ENCODE results near the gene NUP98.
"Not testable (repeated sequence)": the region's sequence is repeated elsewhere in the genome, so short reads cannot be mapped to it uniquely, and the experiment has no call there.

The NUP98 gene

DNA sequence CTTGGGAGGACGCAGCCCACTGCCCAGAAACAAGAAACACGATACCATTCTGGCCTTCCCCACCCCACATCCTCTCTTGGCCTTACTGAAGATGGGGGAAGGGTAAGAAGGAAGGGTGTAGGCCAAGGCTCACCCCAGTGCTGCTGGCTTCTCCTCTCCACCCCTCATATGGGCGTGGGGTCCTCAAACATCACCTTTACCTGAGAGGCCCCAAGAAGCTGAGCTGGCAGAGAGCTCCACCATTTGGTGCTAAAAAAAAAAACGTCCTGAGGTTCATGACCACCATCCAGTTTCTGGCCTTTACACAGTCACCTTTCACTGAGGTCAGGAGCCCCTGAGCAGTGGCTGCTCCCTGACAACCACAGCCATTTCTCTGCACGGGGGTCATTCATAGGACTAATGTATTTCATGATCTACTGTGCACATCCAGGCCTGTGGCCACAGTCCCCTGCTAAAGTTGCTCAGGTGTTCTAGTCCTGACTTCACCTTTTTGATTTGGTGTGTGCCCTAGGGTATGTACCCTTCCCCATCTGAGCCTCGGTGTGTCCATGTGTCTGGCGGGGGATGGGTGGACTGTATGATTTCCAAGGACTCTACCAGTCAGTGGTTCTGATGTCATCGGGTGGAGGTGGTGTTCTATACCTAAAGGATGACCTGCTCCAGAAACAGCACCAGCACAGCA, 28.3 kb upstream of the NUP98 start:
- DNase-seq: no peak

DNA sequence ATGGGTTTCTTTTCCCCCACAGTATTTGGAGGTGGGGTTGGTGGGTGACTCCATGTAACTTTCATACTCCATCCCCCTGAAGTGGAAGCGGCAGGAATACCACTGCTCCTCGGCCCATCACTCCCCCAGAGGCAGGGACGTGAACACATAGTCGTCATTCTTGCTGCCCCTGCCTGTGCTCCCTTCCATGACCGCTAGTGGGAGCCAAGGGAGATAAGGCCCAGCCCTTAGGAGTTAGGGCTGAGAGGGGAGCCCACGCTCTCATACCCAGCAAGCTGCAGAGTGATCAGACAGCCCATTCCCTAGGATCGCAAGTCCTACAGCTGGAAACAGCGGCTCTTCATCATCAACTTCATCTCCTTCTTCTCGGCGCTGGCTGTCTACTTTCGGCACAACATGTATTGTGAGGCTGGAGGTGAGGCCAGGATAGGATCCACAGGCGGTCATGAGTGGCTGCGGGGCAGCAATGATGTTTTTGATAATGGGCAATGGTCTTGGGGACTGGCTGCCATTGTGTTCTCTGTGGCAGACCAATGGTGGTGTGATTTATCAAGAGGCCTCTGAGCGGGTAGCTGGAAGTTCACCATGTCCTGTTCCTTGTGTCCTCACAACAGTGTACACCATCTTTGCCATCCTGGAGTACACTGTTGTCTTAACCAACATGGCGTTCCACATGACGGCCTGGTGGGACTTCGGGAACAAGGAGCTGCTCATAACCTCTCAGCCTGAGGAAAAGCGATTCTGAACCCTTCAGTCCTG, 27.5 kb upstream of the NUP98 start:
- no peak for DNase-seq

DNA sequence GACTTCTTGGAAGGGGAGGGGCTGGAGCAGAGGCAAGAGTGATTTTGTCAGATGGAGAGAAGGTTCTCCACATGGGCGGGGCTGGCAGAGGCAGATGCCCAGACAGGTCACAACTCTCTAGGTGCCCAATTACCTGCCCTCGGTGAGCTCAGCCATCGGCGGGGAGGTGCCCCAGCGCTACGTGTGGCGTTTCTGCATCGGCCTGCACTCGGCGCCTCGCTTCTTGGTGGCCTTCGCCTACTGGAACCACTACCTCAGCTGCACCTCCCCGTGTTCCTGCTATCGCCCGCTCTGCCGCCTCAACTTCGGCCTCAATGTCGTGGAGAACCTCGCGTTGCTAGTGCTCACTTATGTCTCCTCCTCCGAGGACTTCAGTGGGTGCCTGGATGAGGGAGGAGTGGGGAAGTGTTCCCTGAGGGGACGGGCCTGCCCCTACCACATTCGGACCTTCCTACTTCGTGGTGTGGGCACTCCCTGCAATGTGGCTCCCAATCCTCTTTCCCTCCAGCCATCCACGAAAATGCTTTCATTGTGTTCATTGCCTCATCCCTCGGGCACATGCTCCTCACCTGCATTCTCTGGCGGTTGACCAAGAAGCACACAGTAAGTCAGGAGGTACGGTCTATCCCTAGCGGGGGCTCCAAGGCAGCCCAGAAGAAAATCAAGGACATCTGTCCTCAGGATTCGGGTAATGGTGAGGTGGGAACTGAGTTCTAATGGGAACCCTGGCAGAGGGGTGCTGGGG, 26.6 kb upstream of the NUP98 start:
- no peak for DNase-seq

DNA sequence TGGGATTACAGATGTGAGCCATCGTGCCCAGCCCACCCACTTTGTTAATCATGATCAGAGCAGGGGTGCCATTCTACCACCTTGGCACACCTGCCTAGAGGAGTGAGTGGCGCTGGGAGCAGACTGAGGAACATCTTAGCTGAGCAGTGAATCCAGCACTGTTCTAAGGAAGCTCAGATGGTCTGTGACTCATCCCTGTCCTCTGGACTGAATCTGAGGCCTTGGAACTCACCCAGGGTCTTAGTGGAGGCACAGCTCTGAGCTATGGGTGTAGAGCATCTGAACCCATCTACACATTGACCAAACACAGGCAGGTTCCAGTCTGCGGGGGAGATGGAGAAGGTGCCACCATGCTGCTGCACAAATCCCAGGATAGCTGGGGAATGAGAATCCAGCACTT, 25.9 kb upstream of the NUP98 start:
- DNase-seq: no peak

DNA sequence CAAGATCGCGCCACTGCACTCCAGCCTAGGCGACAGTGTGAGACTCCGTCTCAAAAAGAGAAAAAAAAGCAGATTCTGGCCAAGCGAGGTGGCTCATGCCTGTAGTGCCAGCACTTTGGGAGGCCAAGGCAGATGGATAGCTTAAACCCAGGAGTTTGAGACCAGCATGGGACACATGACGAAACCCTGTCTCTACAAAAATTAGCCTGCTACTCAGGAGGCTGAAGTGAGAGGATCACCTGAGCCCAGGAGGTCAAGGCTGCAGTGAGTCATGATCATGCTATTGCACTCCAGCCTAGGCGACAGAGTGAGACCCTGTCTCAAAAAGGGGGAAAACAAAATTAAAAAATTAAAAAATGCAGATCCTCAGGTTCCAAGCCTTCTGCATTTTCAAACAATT, 25.0 kb upstream of the NUP98 start:
- no peak for DNase-seq

DNA sequence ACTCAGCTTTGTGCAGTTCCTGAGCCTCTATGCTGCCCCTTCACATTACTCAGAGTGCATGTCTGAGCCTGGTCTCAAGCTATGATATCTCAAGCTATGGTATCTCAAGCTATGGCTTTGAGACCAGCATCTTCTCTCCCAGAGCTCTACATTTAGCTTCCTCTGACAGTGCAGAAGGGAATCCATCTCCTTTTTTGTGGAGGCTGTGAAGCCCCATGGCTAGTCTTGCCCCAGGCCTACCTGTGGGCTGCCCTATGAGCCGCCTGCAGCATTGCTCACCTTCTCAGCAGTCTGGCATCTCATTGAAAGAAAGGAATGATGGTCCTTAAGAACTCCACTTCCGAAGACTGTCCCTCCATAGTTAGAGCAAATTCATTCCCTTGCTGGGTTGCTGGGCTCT, 23.6 kb upstream of the NUP98 start:
- no peak for DNase-seq

DNA sequence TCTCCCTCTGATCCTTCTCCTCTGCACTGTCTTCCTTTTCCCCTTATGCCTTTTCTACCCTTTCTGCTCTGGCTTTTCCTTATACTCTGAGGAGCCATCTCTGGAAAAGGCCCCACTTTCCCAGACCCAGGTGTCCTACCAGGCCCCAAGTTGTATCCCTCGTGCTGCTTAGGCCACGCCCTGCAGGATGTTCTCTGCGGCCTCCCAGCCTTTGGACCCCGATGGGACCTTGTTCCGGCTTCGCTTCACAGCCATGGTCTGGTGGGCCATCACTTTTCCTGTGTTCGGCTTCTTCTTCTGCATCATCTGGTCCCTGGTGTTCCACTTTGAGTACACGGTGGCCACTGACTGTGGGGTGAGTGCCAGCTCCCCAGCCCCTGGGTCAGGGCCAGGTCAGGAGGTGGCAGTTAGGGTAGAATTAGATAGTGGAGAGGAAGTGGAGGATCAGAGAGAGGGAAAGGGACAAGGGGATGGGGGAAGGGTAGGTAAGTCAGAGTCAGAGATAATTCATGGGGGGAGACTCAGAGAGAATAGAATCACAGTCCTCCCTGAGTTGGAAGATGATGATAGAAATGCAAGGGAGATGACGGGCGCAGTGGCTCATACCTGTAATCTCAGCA, 19.9 kb upstream of the NUP98 start:
- no peak for DNase-seq

DNA sequence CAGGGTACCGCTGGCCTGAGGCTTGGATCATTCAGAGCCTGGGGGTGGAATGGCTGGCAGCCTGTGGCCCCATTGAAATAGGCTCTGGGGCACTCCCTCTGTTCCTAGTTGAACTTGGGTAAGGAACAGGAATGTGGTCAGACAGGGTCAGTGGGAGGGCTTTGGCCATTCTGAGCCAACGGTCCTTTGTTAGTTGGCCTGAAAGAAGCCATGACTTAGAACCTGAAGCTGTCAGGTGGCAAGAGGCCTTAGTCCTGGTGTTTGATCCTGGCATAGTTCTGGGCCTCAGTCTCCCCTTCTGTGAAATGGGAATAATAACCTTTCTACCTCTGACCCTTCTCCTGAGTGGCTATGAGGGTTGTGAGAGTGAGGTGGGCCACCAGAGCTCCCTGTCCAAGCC, 19.3 kb upstream of the NUP98 start:
- no peak for DNase-seq

DNA sequence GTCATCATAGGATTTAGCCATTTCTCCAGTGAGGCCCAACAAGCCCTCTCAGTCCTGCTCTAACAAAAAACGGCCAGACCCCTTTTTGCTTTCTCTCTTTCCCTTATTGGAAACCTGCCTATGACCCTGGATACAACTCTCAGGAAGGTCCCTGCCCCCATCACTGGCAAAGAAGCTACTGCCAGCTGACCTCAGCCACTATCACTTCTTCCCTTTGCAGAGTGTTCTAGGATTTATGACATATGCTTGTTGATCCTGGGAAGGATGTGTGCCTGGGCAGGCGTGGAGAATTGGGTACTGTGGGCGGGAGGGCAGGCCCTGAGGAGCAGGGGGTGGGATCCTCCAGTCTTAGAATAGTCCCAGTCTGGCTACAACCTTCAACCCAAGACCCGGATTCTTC, 18.5 kb upstream of the NUP98 start:
- no peak for DNase-seq

DNA sequence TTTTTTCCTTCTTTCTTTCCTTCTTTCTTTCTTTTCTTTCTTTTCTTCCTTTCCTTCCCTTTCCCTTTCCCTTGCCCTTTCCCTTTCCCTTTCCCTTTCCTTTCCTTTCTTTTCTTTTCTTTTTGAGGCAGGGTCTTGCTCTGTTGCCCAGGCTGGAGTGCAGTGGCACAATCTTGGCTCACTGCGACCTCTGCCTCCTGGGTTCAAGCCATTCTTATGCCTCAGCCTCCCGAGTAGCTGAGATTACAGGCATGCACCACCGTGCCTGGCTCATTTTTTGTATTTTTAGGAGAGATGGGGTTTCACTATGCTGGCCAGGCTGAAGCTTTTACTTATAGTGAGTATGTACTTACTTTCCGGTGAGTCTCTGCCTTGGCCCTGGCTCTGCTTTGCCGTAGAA, 17.5 kb upstream of the NUP98 start:
- DNase-seq: not testable (repeated sequence)

DNA sequence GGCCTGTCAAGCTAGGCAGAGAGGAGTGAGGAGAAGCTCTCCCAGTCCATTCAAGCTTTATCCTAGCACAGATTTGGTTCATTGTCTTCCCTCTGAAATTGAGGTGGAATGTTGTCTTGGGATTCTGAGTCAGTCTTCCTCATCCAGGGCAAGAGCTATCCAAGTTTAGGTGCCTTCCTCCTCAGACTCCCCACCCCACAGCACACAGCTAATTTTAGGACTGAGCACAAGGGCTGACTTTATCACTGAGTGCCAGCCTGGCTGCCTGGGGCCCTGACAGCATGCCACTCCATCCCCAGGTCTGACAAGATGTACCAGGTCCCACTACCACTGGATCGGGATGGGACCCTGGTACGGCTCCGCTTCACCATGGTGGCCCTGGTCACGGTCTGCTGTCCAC, 13.6 kb upstream of the NUP98 start:
- no peak for DNase-seq

DNA sequence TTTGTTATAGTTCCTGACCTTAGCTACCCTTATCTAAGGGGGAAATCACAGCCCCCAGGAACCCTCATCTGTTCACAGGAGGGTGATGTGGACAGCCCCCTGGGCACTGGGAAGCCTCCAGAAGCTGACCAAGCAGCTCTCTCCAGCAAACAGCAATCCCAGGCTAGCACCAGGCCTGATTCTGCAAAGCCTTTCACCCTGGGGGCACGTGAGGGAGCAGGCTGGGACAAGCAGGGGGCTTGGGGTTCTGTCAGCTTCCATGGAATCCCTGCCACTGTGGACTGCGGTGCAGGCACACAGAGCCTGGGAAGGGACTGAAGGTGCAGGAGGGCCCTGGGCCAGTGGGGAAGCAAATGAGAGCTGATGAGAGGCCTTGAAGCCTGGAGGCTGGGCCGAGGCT, 13.1 kb upstream of the NUP98 start:
- DNase-seq: no peak

DNA sequence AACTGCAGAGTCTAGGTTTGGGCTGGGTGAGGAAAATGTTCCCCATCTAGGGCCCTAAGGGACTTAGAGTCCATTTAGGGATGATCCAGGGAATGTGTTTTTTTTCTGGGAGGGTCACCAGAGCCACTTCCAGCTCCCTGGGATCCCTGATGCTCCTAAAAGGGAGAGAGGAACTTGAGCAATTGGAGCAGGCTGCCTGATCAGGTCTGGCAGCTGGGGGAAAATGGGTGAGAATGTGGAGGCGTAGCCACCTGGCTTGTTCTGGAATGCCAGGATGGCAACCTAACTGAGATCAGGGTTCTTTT, 12.2 kb upstream of the NUP98 start:
- no peak for DNase-seq

DNA sequence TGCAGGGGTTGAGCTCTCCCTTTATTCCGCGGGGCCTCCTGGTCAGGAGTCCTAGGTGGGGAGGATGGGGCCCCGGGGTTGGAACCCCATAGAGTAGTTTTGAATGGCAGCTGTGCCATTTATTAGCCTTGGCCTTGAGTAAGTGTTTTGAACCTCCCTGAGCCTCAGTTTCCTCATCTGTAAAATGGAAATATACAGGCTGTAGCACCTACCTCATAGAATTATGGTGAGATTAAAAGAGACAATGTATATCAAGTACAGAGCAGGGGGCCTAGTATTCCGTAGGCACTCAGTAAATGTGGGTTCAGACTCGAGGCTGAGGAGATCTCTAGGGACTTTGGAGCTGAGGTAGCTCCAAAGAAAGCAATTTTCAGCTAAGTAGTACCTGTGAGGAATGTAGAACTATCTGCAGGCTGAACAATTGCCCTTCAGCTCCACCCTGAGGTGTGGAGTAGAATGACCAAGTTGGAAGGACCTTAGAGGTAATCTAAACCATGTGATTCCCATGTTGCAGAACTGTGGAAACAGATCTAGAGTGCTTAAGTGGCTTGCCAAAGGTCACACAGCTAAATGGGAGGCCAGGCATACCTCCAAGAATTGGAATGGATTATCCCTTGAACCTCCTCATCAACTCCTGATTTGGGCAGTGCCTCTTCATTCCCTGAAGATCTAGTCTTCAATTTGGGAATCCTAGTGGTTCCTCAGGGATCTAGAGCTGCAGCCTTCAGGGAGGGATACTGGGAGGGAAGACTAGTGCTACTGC, 11.7 kb upstream of the NUP98 start:
- DNase-seq: no peak

DNA sequence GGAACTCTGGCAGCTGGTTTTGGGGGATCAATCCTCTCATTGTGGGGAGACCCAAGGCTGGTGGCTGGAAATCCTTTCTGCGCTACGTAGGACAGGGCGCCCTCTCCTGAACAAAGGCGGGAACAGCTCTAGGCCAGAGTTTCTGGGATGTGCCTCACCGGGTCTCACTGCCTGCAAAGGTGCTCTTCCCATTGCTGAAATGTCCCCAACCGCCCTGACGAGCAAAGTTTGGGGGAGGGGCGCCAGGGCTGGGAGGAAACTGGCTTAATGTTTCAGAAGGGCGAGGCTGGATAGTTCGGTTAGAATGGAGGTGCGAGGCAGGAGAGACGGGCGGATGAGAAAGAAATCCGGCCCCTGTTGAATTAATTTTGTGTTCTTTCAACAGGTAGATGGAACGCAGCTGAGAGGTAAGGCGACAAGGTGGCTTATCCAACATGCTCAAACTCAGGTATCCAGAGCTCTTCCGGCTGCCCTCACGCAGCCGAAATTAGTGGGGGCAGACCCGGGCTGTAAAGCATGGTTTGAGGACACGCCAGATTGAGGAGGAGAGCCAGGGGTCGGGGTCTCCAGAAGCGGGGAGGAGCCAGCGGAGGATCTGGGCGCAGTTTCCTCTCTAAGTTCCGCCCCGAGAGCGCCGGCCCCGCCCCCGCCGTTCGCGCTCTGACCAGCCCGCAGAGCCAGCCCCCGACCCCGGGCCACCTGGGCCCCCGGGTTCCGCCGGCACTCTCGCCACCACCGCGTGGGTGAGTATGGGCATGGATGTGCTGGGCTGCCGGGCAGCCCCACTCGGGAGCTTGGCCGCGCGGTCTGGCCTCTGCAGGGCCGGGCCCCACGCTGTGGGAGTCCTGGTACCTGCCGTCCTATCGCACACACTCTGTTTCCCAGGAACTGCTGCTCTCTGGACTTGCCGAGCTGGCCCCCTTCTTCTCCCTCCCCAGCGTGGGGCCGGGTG, 10.8 kb upstream of the NUP98 start, which contains the start of gene PGAP2:
Gene PGAP2 (plus strand): TSS at position 652 of the 952 bp plus-strand sequence. CDS start 2,700 bp downstream, outside the sequence.
- peak; percentile 38 for DNase-seq

DNA sequence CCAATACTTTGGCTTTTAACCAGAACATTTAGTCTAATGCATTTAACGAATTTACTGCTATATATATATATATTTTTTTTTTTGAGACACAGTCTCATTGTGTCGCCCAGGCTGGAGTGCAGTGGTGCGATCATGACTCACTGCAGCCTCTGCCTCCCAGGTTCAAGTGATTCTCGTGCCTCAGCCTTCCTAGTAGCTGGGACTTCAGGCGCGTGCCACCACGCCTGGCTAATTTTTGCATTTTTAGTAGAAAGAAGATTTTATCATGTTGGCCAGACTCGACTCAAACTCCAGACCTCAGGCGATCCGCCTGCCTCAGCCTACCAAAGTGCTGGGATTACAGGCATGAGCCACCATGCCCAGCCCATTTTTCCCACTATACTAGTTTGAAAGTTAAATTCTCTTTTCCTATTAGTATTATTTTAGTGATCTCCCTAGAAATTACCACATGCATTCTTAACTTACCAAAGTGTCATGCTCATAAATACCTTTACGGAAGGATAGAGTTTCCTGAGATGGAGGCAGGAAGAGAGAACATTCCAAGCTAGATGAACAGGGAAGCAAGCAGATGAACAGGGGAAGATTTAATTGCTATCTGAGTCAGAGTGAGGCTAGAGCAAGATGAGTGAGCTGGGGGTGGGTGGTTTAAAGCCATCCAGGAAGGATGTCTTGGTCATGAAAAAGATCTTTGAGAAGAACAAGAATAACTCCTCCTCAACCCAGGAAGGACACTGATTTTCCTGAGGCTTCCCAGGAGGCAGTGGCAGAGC, 6.6 kb upstream of the NUP98 start:
- no peak for DNase-seq

DNA sequence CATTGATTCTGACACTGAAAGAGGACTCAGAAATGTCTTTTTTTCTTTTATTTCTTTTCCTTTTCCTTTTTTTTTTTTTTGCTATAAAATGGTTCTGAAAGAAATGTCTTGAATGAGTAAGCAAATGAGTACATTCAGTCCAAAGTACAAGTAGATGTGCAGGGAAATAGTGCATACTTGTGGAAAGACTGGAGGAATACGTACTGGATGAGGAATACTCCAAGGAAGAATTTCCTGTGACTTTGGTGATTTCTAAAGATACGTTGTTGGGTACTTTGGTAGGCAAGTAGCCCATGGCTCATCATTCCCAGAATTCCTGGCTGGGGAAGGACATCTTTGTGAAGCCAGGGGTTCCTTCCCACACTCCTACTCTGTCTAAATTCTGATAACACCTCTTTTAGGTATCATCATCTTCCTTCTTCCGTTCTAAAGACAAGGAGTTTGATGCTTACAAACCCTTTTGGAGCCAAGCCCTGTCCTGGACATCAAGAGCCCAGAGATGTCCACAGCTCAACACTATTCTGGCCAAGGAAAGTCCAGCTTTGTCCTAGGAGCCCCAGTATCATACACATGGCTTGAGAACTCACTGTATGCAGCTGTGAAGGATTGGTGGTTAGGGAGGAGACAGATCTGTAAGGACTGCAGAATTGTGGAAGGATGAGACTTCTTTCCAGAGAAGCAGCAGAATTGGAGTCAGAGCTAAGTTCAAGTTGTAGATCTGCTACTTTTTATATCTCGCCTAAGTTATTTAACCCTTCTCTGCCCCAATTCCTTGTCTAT, 4.8 kb upstream of the NUP98 start:
- DNase-seq: no peak

DNA sequence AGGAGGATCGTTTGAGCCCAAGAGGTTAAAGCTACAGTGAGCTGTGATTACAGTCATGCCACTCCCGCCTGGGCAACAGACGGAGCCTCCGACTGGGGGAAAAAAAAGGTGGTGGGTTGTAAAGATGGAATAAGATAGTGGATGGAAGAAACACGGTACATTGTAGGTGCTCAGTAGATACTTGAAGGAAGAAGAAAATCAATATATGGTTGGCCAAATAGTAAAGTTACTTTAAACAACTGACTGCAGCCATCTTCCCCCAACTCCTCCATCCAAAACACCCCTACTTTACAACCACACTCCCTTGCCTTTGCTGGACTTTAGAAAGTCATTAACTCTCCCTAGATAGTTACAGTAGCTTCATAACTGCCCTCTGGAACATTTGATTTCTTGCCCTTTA, 2.5 kb upstream of the NUP98 start:
- no peak for DNase-seq

DNA sequence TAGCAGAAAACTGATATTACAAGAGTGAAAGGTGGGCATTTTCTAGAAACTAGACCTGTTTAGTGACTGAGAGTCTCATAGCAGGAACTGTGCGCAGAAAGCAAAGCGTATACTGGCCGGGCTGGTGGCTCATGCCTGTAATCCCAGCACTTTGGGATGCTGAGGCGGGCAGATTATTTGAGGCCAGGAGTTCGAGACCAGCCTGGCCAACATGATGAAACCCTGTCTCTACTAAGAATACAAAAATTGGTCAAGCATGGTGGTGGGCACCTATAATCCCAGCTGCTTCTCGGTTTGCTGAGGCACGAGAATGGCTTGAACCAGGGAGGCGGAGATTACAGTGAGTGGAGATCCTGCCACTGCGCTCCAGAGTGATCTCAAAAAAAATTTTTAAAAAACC, 1.8 kb upstream of the NUP98 start:
- no peak for DNase-seq

DNA sequence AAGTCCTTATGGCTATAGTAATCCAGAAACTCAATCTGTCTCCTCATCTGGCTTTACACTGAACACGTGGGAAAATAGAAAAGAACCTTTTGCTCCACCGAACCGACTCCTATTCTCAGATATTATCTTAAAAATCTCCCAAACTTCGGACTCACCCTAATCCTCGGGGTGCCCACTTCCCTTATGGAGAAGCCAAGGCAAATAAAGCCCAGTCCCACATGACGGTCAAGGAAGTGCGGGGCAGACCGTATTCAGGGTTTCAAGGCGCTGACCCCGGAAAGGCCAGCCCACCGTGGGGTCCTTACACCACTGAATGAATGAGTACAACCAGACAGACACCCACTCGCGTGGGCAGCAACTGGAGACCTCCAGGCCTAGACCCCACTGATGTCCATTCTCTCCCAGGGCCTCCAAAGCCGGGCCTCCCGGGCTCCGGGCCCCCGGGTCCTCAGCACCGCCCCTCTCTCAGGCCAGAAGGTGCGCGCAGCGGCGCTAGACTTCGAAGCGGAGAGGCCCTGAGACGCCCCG, 489 bp downstream of the NUP98 start:
- no peak for DNase-seq
